Spleen (tissue), 7 donors: ENCODE results near the gene SYCP1.

Source experiments
- POLR2AphosphoS5 ChIP-seq, 3 donors: sonication (generic); formaldehyde crosslinking; IDR thresholded peaks; one replicate each; pipeline ENCODE4 v1.5.1; 2017; ENCODE audit warnings: antibody characterized with exemption in 3 of 3
- TF ChIP-seq, protein P1 (sequence below), 11 experiments: fragments of 200-600 bp in 7 of 11; fragments of 450-650 bp in 4 of 11; sonication (generic) in 4 of 11; IDR thresholded peaks in 8 of 11; conservative IDR thresholded peaks in 3 of 11; 1 replicate in 7 of 11; 2 replicates in 4 of 11; pipeline versions ENCODE4 v1.4.0 to v1.8.0; 2016 to 2021; ENCODE audit warnings: antibody characterized with exemption in 11 of 11, inconsistent platforms in 4 of 11, mild to moderate bottlenecking in 1 of 11
- donor health status: DM: no; HTN: no; CAD: no; lungs with moderate emphysema.
- donor health status: DM: no; HTN: no; CAD: no.
- donor health status: DM: no; HTN: no; CAD: no.

DNA sequence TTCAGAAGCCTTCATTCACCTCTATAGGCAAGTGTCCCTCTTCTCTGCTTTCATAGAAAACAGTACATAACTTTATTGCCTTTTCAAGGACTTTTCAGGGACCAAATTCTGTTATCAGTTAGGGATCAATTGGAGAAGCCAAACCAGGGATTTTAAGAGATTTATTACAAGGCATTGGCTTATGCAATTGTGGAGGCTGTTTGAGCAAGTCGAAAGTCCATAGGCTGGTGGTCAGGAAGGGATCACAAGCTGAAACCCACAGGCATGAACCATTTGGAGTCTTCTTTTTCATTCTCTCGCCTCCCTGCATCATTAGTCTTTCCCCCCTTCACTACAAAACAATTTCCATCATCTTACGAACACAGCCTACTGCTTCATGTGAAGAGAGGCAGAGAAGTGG is 34.8 kb upstream of the SYCP1 start:
- TF ChIP-seq, protein P1, sequence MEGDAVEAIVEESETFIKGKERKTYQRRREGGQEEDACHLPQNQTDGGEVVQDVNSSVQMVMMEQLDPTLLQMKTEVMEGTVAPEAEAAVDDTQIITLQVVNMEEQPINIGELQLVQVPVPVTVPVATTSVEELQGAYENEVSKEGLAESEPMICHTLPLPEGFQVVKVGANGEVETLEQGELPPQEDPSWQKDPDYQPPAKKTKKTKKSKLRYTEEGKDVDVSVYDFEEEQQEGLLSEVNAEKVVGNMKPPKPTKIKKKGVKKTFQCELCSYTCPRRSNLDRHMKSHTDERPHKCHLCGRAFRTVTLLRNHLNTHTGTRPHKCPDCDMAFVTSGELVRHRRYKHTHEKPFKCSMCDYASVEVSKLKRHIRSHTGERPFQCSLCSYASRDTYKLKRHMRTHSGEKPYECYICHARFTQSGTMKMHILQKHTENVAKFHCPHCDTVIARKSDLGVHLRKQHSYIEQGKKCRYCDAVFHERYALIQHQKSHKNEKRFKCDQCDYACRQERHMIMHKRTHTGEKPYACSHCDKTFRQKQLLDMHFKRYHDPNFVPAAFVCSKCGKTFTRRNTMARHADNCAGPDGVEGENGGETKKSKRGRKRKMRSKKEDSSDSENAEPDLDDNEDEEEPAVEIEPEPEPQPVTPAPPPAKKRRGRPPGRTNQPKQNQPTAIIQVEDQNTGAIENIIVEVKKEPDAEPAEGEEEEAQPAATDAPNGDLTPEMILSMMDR (IDR thresholded peaks at IDR 0.05 in 8 of 11, conservative IDR thresholded peaks at IDR 0.05 in 3 of 11): no peak
- TF ChIP-seq POLR2AphosphoS5 (IDR thresholded peaks at IDR 0.05): no peak
